Neural crest cell (in vitro differentiated cells): ENCODE data around the gene APBA2. TPM values are rescaled to one million over a fixed set of nuclear protein-coding genes. Genes with fewer than 3 reads are reported as not detected.

Experiments
- DNase-seq: peaks from one replicate; pipeline ENCODE4 v3.0.0; 2021; ENCODE audit warnings: low read depth, mixed read lengths, low spot score
- H3K27ac Mint-ChIP-seq: one replicate; pipeline ENCODE4 v1.8.0; 2021; ENCODE audit warnings: mild to moderate bottlenecking, mixed read lengths; ENCODE audit not compliant: unreplicated experiment
- H3K27me3 Mint-ChIP-seq: 2 replicates; pipeline ENCODE4 v1.8.0; 2021; ENCODE audit warnings: low read depth, mild to moderate bottlenecking, mixed read lengths
- H3K36me3 Mint-ChIP-seq: 2 replicates; pipeline ENCODE4 v1.8.0; 2021; ENCODE audit warnings: low read depth, mild to moderate bottlenecking, mixed read lengths
- H3K4me1 Mint-ChIP-seq: 2 replicates; pipeline ENCODE4 v1.8.0; 2021; ENCODE audit warnings: mixed read lengths
- H3K4me3 Mint-ChIP-seq: one replicate; pipeline ENCODE4 v1.8.0; 2021; ENCODE audit warnings: mild to moderate bottlenecking, mixed read lengths
- H3K9me3 Mint-ChIP-seq: 2 replicates; pipeline ENCODE4 v1.8.0; 2021; ENCODE audit warnings: mixed read lengths
- total RNA-seq: library from RNA; stranded (reverse); gene quantifications from 2 replicates; pipeline ENCODE4 v1.2.1, GENCODE V29; 2021
- TF ChIP-seq, protein P1 (sequence below): fragments of 200-600 bp; sonication (generic); conservative IDR thresholded peaks from 2 replicates; pipeline ENCODE4 v1.5.0; 2021; ENCODE audit warnings: antibody characterized with exemption, mild to moderate bottlenecking

The APBA2 gene
- total RNA-seq, 1 donor from 2014 or later = 79.9 TPM

- Mint-ChIP-seq H3K4me1 (peaks cover 19% of the 10 kb centered on the region), H3K27me3 (peaks cover 3% of the 10 kb centered on the region), H3K36me3 (no peaks in the 10 kb centered on the region), H3K4me3 (peak overlapping the region; percentile 66), H3K9me3 (no peaks in the 10 kb centered on the region), H3K27ac (peak overlapping the region; percentile 75)
- no peak for DNase-seq
- TF ChIP-seq, protein P1, sequence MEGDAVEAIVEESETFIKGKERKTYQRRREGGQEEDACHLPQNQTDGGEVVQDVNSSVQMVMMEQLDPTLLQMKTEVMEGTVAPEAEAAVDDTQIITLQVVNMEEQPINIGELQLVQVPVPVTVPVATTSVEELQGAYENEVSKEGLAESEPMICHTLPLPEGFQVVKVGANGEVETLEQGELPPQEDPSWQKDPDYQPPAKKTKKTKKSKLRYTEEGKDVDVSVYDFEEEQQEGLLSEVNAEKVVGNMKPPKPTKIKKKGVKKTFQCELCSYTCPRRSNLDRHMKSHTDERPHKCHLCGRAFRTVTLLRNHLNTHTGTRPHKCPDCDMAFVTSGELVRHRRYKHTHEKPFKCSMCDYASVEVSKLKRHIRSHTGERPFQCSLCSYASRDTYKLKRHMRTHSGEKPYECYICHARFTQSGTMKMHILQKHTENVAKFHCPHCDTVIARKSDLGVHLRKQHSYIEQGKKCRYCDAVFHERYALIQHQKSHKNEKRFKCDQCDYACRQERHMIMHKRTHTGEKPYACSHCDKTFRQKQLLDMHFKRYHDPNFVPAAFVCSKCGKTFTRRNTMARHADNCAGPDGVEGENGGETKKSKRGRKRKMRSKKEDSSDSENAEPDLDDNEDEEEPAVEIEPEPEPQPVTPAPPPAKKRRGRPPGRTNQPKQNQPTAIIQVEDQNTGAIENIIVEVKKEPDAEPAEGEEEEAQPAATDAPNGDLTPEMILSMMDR = no peak
Observed at GRCh38 chr15:29114221-29115092, 228.7 kb downstream of the APBA2 start.

- Mint-ChIP-seq H3K27ac (peak overlapping the region; percentile 50), H3K4me3 (peak overlapping the region; percentile 76), H3K9me3 (no peaks in the 10 kb centered on the region), H3K27me3 (peaks cover 3% of the 10 kb centered on the region), H3K4me1 (peaks cover 19% of the 10 kb centered on the region), H3K36me3 (no peaks in the 10 kb centered on the region)
- DNase-seq = peak; percentile 70
- TF ChIP-seq, protein P1 = peak; percentile 66
Observed at GRCh38 chr15:29115093-29115991, 229.6 kb downstream of the APBA2 start.

DNA sequence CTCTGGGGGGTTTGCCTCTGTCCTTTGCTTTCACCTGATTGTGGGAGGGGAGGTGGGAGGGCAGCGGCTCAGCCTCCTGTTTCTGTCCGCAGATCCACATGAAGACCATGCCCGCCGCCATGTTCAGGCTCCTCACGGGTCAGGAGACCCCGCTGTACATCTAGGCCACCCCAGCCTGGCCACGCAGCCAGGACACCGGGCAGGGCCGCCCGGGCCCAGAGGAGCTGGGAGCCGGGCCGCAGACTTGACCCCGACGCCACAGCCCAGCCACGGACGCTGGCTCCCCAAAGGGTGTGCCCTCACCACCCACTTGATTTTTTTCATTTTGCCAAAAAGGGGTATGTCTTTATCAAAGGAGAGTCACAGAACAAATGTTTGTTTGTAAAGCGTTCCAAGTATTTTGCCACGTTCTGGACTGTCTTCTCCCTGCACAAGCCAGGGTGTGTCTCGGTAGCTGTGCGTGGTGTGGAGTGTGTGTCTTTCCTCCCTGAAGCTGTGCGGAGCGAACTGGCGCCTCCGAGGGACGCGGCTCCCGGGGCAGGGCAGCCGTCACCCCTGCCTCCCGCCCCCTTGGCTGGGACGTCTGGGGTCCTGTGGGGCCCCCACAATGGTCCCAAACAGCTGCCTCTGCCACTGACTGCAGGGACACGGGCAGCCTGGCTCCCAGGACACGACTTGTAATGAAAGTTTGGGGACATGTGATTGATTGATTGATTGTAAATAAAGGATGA is 231.4 kb downstream of the APBA2 start:
- H3K4me1 Mint-ChIP-seq = peaks cover 19% of the 10 kb centered on the region
- peaks cover 3% of the 10 kb centered on the region for H3K27me3 Mint-ChIP-seq
- no peaks in the 10 kb centered on the region for H3K36me3 Mint-ChIP-seq
- H3K9me3 Mint-ChIP-seq = no peaks in the 10 kb centered on the region
- no peak for DNase-seq
- H3K27ac Mint-ChIP-seq = no peak overlapping the region
- TF ChIP-seq, protein P1 = no peak
- no peak overlapping the region for H3K4me3 Mint-ChIP-seq

GRCh38 chr15:29117778-29118177 is 232.0 kb downstream of the APBA2 start:
- H3K27ac Mint-ChIP-seq = no peak overlapping the region
- TF ChIP-seq, protein P1 = no peak
- H3K9me3 Mint-ChIP-seq = no peaks in the 10 kb centered on the region
- peaks cover 25% of the 10 kb centered on the region for H3K4me1 Mint-ChIP-seq
- no peaks in the 10 kb centered on the region for H3K36me3 Mint-ChIP-seq
- no peak for DNase-seq
- H3K4me3 Mint-ChIP-seq = peak overlapping the region; percentile 44
- H3K27me3 Mint-ChIP-seq = peaks cover 3% of the 10 kb centered on the region

DNA sequence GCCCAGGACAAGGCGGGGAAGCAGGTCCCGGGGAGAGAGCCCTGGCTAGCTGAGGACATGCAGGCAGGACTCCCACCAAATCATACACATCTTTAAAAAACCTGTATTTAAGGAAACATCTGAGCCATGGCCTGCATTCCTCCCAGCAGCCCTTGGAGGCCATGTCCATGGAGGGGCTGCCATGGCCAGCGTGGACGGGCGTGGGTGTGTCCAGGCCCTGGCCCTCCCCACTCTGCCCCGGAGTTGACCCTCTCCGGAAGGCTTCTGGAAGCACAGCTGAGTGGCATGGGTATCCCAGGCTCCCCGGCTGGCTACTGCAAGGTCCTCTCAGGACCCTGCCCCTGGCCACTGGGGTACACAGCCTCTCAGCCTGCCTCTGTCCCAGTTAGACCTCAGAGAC is 234.1 kb downstream of the APBA2 start:
- TF ChIP-seq, protein P1 = no peak
- Mint-ChIP-seq H3K4me1 (peaks cover 20% of the 10 kb centered on the region), H3K4me3 (no peak overlapping the region), H3K36me3 (no peaks in the 10 kb centered on the region), H3K27me3 (no peaks in the 10 kb centered on the region), H3K9me3 (no peaks in the 10 kb centered on the region), H3K27ac (no peak overlapping the region)
- DNase-seq = no peak
